HEK293T (cell line): Measurements from ENCODE around the gene PRKCE.

Source experiments
- ARNT ChIP-seq: fragments of 450-650 bp; IDR thresholded peaks from 2 replicates; pipeline ENCODE4 v1.6.1; 2017; ENCODE audit warnings: mild to moderate bottlenecking
- BHLHE40 ChIP-seq: fragments of 450-650 bp; IDR thresholded peaks from 2 replicates; pipeline ENCODE4 v1.6.1; 2016; ENCODE audit warnings: mild to moderate bottlenecking, moderate library complexity, borderline replicate concordance
- CTBP1 ChIP-seq: fragments of 450-650 bp; IDR thresholded peaks from 2 replicates; pipeline ENCODE4 v1.6.1; 2016; ENCODE audit warnings: borderline replicate concordance
- ELF4 ChIP-seq: fragments of 450-650 bp; IDR thresholded peaks from 2 replicates; pipeline ENCODE4 v1.6.1; 2017; ENCODE audit warnings: antibody characterized with exemption
- FOXA1 ChIP-seq: fragments of 450-650 bp; IDR thresholded peaks from 2 replicates; pipeline ENCODE4 v1.6.1; 2016; ENCODE audit warnings: mild to moderate bottlenecking
- FOXK2 ChIP-seq: fragments of 450-650 bp; IDR thresholded peaks from 2 replicates; pipeline ENCODE4 v1.6.1; 2016; ENCODE audit warnings: mild to moderate bottlenecking
- FOXM1 ChIP-seq: fragments of 450-650 bp; IDR thresholded peaks from 2 replicates; pipeline ENCODE4 v1.6.1; 2017; ENCODE audit warnings: mild to moderate bottlenecking, borderline replicate concordance
- L3MBTL2 ChIP-seq: fragments of 450-650 bp; conservative IDR thresholded peaks from 2 replicates; pipeline ENCODE4 v1.6.1; 2016; ENCODE audit warnings: mild to moderate bottlenecking
- NFRKB ChIP-seq: fragments of 450-650 bp; IDR thresholded peaks from 2 replicates; pipeline ENCODE4 v1.6.1; 2016; ENCODE audit warnings: mild to moderate bottlenecking, moderate library complexity
- PKNOX1 ChIP-seq: fragments of 450-650 bp; IDR thresholded peaks from 2 replicates; pipeline ENCODE4 v1.6.1; 2016
- SP1 ChIP-seq: fragments of 450-650 bp; IDR thresholded peaks from 2 replicates; pipeline ENCODE4 v1.6.1; 2017
- SUZ12 ChIP-seq: fragments of 450-650 bp; IDR thresholded peaks from 2 replicates; pipeline ENCODE4 v1.6.1; 2016; ENCODE audit warnings: mild to moderate bottlenecking
- TARDBP ChIP-seq: fragments of 450-650 bp; IDR thresholded peaks from 2 replicates; pipeline ENCODE4 v1.6.1; 2016

DNA sequence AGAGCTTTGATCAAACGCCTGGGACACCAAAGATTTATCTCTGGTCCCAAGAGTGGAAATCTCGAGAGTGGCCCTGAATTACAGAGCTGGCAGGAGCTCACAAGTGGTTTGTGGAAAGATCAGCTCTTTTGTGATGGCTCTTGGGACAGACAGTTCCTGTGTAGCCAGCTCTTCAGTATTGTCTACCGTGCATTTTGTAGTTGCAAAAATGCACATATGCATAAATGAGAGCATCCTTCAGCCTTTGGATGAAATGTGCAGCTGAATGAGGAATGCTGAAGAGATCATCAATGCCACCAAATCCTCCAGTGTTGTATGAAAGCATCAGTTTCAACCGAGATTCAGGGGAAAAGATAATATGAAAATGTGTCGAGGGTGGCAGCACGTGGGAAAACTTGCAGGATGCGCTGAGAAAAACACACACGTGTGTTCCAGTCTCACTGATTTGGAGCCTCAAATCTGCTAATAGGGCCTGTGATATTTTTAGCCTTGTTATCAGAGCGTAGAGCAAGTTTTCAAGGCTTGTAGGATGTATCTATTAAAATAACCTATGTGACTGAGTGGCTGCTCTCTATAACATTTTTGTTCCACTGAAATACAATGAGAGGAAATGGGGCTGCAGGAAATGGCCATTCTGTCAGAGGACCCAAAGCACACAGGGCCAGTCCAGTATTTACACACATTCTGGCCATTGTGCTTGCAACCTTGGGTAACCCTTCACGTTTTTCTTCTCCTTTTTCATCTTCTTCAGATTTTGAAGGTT is 138.7 kb downstream of the PRKCE start:
- TF ChIP-seq L3MBTL2: no peak
- no peak for TF ChIP-seq FOXK2
- no peak for TF ChIP-seq FOXM1
- TF ChIP-seq FOXA1: no peak
- no peak for TF ChIP-seq PKNOX1
- TF ChIP-seq CTBP1: no peak
- TF ChIP-seq NFRKB: no peak
- no peak for TF ChIP-seq BHLHE40
- TF ChIP-seq SUZ12: no peak
- TF ChIP-seq SP1: no peak
- no peak for TF ChIP-seq ARNT
- no peak for TF ChIP-seq TARDBP
- TF ChIP-seq ELF4: no peak
